Ammon's horn (tissue), 1 donor: ENCODE results near the gene RMDN2.

ENCODE experiments used
- DNase-seq: peaks from one replicate; pipeline ENCODE4 v3.0.0-alpha.2; 2016; ENCODE audit warnings: low spot score

The RMDN2 gene

GRCh38 chr2:38039121-38039910 lies 114.2 kb downstream of the RMDN2 start:
- DNase-seq = no peak

- no peak for DNase-seq
Measured at GRCh38 chr2:38045811-38046210, 120.7 kb downstream of the RMDN2 start.

GRCh38 chr2:38056216-38056615 lies 131.1 kb downstream of the RMDN2 start:
- DNase-seq = no peak

- DNase-seq = no peak
Measured at GRCh38 chr2:38057651-38058410, 132.7 kb downstream of the RMDN2 start.

GRCh38 chr2:38060236-38061018 lies 135.3 kb downstream of the RMDN2 start:
- no peak for DNase-seq

- no peak for DNase-seq
Measured at GRCh38 chr2:38064801-38065501, 139.9 kb downstream of the RMDN2 start.

GRCh38 chr2:38065502-38066135 lies 140.5 kb downstream of the RMDN2 start:
- DNase-seq = no peak

GRCh38 chr2:38066421-38067115 lies 141.5 kb downstream of the RMDN2 start:
- no peak for DNase-seq
